NCI-H146 treated with DMSO at 0.1 percent for 48 hours (cell line): ENCODE results near the gene MAST1.
"Not testable (repeated sequence)": the region's sequence is repeated elsewhere in the genome, so short reads cannot be mapped to it uniquely, and the experiment has no call there.

Experiments
- DNase-seq: peaks from one replicate; lab custom pipeline; 2025; ENCODE audit not compliant: unreplicated experiment; lab: John Stamatoyannopoulos, UW

The MAST1 gene

GRCh38 chr19:12838182-12838885 lies at the start of gene MAST1:
Gene MAST1 (plus strand): TSS chr19:12838515. CDS start chr19:12838573, 58 bp downstream.
- peak; percentile 46 for DNase-seq

DNA sequence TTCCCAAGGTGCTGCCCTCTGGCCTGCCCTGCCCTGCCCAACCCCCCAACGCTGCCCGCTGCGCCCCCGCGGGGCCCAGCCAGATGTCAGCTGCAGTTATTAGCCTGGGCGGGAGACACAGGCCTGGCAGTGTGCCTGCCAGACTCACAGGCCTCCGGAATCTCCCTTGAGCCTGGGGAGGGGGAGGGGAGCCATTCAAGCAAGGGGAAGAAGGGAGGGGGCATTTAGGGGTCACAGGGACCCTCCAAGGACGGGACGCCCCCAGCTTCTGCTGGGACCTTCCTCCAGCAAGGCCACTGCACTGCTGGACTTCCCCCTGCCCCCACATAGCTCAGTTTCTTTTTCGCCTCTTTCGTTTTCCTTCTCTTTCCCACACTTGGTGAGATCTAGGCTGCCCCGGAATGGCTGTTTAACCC lies 49.6 kb upstream of the MAST1 start:
- peak; percentile 34 for DNase-seq

DNA sequence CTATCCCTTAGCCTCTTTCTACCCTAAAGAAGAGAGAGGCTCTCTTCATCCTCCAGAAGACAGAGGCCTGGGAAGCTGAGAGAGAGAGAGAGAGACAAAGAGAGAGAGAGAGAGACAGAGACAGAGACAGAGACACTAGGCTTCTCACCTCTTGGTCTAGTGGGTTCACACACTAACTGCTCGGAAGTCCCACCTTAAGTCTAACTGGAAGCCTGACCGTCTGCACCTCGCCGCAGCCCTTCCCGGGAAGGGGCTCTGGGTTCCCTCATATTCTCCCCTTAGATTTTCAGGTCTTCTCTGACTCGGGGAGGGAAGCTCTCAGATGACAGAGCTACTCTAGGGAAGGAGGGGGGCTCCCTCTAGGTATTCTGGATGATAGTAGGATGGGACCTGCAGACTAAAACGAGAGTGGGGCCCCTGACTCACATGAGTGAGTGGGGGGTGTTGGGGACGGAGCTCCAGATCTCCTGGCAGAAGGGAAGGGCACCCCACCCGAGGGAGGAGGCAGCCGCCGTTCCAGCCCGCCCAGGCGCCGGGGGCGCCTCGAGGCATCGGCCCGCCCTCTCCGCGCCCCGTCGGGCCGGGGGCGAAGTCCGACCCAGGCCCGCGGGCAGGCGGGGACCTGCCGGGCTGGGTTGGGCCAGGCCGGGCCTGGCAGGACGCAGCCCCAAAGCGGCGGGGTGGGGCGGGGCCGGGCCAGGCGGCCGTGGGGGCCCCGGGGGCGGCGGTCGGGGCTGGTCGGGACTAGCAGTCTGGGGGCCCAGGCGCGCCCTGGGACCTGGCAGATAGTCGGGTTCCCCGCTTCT lies 49.0 kb upstream of the MAST1 start:
- no peak for DNase-seq

DNA sequence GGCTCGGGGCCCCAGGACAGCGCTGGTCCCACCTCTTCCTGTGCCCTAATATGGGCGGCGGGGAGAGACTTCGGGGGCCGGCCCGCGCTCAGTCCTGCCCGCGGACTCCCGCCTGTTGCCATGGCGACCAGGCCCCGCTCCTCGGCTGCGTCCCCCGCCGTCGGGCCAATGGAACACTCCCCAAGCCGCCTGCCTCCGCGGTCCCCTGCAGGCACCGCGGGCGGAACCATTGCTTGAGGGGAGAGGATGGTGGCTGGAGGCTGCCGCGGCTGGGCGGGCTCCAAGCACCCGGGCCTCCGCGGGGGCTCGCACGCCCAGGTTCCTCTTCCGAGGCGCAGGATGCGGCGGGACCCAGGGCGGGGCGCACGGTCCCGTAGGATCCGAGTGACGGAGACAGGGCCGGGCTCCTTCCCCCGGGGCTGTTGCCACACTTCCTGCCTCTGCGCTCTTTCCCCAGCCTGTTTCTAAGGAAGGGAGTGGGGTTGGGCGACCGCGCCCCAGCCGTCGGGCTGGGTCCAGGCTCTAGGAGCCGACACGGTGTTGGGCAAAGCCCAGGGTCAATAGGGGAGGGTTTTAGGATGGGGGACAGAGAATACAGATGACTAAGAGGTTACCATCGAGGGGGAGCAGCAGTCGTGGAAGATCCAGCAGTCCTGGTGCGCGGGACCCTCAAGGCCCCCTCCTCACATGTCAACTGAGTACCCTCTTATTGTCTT lies 48.3 kb upstream of the MAST1 start:
- DNase-seq = peak; percentile 96

- DNase-seq = no peak
These were observed 47.5 kb upstream of the MAST1 start for GRCh38 chr19:12790628-12791344.

- peak; percentile 93 for DNase-seq
These were observed 46.8 kb upstream of the MAST1 start, which contains the start of gene JUNB for GRCh38 chr19:12791345-12792050. Gene JUNB (plus strand): TSS chr19:12791486. CDS start chr19:12791772, 286 bp downstream.

DNA sequence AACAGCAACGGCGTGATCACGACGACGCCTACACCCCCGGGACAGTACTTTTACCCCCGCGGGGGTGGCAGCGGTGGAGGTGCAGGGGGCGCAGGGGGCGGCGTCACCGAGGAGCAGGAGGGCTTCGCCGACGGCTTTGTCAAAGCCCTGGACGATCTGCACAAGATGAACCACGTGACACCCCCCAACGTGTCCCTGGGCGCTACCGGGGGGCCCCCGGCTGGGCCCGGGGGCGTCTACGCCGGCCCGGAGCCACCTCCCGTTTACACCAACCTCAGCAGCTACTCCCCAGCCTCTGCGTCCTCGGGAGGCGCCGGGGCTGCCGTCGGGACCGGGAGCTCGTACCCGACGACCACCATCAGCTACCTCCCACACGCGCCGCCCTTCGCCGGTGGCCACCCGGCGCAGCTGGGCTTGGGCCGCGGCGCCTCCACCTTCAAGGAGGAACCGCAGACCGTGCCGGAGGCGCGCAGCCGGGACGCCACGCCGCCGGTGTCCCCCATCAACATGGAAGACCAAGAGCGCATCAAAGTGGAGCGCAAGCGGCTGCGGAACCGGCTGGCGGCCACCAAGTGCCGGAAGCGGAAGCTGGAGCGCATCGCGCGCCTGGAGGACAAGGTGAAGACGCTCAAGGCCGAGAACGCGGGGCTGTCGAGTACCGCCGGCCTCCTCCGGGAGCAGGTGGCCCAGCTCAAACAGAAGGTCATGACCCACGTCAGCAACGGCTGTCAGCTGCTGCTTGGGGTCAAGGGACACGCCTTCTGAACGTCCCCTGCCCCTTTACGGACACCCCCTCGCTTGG lies 46.1 kb upstream of the MAST1 start:
- DNase-seq = peak; percentile 75

- DNase-seq = peak; percentile 74
These were observed 45.4 kb upstream of the MAST1 start for GRCh38 chr19:12792853-12793289.

GRCh38 chr19:12793290-12794195 lies 44.8 kb upstream of the MAST1 start:
- peak; percentile 89 for DNase-seq

DNA sequence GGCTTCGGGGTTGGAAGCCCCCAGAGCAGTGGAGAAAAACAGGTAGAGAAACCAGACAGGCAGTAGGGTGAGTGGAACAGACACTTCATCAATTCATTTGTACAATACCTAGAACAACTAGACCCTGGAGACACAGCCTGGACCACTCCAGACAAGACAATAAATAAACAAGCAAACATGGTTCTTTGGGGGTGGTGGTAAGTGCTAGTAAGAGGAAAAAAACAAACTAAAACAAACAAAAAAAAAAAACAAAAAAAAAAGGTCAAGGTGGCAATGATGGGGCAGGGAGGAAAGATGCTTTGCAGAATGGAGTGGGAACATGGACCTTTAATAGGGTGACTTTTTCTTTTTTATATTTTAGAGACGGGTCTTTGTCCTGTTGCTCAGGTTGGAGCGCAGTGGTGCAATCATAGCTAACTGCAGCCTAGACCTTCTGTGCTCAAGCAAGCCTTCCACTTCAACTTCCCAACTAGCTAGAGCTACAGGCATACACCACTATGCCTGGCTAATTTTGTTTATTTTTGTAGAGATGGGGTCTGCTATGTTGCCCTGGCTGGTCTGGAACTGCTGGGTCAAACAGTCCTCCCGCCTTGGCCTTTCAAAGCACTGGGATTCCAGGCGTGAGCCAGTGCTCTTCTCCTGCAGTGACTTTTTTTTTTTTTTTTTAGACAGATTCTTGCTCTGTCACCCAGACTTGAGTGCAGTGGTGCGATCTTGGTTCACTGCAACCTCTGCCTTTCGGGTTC lies 43.9 kb upstream of the MAST1 start:
- no peak for DNase-seq

GRCh38 chr19:12794971-12795381 lies 43.3 kb upstream of the MAST1 start:
- no peak for DNase-seq

DNA sequence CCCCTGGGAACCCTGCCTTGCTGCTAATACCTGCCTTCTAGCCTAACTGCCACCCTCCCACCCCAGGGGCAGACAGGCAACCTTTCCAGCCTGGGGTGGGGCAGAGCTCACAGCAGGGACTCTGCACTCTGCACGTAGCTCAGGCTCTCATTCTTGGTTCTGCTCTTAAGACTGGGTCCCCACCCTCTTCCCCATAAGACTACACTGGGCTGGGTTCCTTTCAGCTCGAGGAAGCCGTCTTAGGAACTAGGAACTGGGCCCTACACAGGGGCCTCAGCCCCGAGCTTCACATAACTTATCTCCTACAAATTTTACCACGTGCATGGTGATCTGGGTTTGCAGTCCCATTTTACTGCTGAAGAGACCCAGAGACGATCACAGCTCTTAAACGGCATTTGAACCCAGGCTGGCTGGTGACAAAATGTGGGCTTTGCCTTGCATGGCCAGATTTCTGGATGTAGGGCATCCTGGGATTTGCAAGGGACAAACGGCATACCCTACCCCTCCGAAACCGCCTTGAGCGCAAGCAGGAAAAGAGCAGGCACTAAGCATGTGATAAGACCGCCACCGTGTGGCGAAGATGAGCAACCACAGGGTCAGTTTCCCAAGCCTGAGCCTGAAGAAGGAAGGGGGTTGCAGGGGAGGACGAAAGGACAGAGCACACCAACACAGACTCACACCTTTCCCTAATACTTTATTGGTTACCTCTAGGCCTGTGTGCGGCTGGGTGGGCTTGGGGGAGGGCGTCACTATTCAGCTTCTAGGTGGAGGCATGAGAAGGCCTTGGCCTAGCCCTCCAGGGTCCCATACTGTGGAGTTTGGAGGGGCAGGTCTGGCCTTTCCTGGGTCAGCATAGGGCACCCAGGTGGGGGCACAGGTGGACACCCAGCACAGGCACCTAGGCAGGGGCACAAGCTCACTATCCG lies 41.9 kb upstream of the MAST1 start:
- DNase-seq = peak; percentile 82

- no peak for DNase-seq
These were observed 41.2 kb upstream of the MAST1 start for GRCh38 chr19:12797141-12797587.

DNA sequence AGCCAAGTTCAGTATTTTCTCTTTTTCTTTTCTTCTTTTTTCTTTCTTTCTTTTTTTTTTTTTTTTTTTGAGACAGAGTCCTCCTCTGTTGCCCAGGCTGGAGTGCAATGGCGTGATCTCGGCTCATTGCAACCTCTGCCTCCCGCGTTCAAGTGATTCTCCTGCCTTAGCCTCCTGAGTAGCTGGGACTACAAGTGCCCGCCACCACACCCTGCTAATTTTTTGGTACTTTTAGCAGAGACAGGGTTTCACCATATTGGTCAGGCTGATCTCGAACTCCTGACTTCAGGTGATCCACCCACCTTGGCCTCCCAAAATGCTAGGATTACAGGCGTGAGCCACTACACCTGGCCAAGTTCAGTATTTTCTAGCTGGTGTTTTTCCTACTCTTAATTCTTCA lies 40.7 kb upstream of the MAST1 start:
- not testable (repeated sequence) for DNase-seq

DNA sequence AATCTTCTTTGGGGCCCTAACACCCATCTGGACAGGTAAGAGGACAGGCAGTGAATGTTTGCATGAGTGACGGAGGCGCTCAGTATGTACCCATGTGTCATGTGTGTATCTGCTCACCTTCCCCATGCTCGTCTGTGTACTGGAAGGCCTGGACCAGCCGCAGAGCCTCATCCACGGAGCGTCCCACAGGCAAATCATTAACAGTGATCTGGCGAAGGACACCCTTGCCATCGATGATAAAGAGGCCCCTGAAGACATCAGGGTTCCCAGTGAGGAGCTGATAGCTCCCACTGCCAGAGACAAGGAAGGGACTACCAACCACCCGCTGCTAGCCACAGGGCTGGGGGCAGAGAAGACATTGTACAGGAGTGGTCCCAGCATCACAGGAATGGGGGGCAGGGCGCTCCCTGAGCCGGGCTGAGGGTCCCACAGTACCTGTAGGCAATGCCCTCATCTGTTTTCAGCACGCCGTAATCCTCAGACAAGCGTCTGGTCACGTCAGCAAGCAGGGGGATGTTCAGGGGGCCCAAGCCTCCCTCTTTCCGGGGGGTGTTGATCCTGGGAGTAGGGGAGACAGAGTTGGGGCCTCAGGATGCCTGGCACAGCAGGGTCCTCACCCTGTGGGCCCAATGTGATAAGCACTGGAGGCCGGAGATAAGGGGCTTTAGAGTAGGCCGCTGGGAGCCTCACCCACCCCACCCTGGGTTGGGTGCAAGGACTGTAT lies 38.4 kb upstream of the MAST1 start:
- no peak for DNase-seq

DNA sequence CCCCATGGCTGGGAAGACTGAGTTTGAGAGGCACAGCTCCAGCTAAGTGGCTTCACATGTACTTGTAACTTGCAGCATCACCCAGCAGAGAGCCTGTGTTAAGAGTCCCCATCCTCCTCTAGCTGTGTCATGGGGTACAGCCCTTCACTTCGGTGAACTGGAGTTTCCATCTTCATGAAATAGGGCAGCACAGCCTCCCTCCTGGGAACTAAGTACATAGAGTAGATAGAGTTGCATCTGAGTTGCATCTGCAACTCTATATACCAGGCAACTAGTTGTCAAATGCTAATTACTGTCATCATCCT lies 37.9 kb upstream of the MAST1 start:
- no peak for DNase-seq
